HG03135 (cell line): Measurements from ENCODE around the gene IFNA10.
"Not testable (repeated sequence)": the region's sequence is repeated elsewhere in the genome, so short reads cannot be mapped to it uniquely, and the experiment has no call there.

Experiments
- ATAC-seq: cut with Tn5 transposase; IDR thresholded peaks from one replicate; pipeline ENCODE4 v1.9.1; 2021; ENCODE audit warnings: mild to moderate bottlenecking, moderate library complexity; ENCODE audit not compliant: unreplicated experiment

The IFNA10 gene

DNA sequence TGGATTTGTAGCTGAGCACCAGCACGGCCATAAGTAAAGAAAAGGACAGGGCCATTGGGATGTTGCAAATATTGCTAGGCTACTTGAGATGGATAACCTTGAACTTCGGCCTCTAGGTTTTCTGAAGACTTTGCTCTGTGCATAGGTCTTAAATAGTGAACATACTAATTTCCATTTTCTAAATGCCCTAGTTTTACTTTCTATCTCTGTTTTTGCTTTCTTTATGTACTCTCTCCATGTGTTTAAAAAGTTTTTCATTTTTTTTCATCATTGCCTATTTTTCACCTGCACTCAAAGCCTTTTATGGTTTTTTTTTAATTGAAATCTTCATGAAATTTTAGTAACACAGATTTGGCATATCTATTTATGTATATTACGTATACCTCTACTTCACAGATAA lies at the start of gene IFNA10:
IFNA10 (minus strand) TSS at position 101 of the 400 bp plus-strand sequence; CDS start at position 55, 46 bp downstream.
- ATAC-seq, result not testable (repeated sequence)

DNA sequence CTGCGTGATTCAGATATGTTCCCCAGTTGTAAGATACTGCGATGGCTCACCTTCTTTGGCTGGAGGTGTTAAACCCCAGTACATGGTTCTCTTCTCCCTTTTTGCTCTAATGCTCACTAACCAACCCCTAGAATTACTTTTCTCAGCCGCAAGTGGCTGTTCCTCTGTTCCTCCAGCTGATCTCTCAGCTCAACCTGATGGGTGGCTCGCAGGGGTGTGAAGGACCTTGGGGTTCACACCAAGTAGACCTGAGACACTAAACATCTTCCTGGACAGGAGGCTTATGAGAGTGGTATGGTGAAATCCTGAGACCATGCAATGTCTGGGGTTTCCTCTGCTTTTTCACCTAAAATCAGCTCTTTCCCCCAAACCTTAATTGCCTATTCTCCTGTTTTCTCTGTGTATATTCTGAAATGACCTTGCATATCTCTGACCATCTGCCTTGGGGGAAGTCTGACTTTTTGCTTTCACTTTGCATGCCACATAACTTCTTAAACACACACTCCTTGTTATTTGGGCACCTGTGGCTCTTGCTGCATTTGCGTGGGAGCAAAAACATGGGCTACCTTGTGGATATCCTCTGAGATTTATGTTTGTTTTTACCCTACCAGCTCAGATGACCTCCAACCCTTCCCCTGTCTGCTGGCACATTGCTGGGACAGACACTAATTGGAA lies 48.7 kb upstream of the IFNA10 start:
- ATAC-seq, result no peak

DNA sequence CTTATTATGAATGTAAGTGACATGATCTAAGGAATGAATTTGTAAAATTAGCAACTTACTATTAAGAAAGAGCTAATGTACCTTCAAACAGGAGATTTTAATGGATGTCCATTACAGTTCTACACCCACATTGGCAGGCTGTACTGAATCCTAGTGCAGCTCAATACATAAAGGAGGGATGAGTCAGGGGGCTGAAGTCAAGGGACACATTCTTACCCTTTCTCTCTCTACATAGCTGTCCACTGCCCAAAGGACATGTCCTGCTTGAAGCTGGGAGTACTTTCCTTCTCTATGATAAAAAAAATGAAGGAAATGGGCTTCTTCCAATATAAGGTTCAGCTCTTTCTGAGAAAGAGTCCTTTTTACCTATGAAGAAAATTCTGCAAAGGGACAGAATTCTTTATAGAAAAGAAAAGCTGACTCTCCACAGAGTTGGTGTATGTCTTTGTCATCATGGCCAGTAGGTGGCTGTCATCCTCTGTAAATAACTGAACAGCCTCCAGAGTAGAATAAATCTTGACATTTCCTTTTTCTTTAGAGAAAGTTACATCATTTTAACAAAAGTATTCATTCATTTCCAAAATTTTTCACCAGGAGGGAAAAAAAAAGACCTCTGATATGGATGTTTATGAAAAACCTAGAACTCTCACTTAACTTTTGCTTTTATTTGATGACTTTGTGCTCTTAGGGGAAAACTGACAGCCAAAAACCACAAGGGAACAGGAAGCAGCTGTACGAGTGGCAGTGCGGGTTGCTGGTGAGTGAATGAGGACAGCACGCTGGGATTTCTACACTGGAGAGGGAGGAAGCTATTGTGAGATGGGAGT lies 46.0 kb upstream of the IFNA10 start:
- peak; percentile 74 for ATAC-seq

DNA sequence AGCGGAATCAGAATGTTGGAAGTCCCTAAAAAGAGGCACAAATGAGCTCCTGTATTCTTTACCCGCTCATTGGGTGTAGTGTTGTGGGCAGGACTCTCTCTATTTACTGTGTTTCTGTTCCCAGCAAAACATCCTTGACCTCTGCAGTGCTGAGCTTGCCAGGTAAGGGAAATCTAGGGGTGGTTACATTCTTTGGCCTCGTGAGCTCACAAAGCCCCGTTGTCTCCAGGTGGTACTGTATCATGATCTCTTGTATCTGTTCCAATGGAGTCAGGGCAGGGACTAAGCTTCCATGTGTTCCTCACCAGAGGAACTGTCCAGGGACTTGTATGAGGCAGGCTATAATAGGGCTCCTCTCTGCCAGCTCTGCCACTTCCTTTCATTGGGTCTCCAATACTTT lies 44.7 kb upstream of the IFNA10 start:
- ATAC-seq, result no peak

DNA sequence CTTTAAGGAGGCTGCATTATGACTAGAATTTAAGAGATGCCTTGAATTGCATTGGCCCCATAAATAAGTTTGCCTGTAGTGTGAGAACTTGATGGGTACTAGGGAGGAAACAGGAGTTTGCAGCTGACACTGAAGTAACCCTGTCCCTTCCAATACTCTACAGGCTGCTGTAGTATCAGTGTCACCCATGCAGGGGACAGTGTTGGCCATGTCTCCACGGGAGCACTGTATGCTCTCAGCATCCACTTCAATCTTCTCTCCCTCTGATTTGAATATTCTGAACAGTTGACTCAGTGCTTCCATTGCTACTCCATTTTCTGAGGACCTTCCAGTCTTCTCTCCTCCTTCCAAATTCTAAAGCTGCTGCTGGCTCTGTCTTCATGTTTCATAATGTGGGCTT lies 44.2 kb upstream of the IFNA10 start:
- ATAC-seq, result no peak

DNA sequence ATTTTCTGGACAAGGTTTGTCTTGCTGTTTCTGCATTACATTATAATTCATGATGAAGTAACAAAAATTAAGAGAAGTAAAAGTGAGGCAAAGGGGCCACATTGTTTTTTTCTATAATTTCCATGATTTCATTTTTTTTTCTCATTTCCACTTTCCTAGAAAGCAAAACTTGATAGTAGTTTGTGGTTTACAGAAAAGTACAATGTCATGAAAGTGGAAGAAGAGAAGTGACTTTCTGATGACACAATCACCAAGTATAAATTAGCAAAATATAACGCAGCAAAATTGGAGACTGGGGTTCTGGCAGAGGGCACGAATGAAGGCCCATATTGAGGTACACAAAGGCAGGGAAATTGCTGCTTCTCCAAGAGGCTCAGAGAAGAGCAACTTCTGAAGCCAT lies 37.9 kb upstream of the IFNA10 start:
- ATAC-seq, result no peak

DNA sequence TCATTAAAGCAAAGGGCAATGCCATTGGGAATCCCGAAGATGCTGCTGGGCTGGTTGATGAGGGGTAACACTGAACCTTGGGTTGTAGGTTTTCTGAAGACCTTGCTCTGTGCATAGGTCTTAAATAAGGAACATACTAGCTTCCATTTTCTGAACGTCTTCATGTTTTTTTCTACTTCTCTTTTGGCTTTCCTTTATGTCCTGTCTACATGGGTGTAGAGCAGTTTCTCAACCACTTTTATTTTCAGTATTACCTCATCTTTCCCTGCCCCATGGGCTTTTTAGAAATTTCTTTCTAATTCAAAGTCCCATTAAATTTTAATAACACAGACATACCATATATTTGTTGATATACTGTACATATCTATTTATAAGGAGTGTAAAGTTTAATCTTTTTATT lies 33.0 kb upstream of the IFNA10 start, which contains the start of gene IFNA14:
IFNA14 (minus strand) TSS at position 95 of the 400 bp plus-strand sequence; CDS start at position 25, 70 bp downstream.
- ATAC-seq, result no peak

DNA sequence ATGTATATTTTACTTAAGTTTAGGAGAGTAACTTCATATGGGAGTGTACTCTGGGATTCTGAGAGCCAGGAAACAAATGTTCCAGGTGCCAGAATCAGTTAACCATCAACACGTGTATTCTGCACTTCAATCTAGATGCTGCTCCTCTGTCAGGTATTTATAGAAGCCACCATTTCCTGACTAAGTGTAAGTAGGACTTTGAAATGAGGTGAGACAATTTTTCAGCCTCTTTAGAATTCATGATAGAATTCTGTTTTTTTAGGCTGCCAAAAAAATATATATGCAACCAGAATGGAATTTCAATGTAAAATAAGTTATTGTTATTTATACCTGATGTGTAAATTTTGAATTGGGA lies 29.4 kb upstream of the IFNA10 start:
- ATAC-seq, result not testable (repeated sequence)

DNA sequence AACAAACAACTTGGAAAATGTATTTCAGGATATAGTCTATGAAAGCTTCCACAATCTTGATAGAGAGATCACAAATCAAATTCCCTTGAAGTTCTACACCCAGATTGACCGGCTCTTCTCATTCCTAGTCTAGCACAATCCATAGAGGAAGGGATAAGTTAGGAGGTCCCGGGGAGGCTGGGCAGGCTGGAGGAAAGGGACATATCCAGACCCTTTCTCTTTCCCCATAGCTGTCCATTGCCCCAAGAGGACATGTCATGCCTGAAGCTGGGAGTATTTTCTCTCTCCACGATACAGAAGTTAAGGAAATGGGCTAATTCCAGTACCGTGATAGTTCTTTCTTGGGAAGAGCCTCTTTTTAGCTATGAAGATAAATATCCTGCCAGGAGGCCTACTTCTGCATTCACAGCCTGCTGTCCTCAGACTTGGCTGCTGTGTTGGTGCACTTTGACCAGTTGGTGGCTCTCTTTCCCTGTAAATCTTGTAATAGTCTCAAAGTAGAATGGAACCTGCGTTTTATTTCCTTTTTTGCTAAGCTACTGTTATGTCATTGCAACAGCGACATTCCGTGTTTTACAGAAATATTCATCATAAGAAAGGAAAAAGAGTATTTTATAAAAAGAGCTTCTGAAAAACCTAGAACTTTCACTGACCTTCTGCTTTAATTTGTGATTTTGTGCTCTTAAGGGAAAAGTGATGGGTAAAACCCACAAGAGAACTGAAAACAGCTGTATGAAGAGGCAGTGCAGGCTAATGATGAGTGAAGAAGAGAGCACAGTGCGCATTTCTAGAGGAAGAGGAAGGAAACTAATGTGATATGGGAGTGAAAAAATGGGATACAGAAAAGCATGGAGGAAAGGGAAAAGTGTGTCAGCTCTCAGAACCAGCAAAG lies 28.8 kb upstream of the IFNA10 start:
- ATAC-seq, result peak; percentile 75

DNA sequence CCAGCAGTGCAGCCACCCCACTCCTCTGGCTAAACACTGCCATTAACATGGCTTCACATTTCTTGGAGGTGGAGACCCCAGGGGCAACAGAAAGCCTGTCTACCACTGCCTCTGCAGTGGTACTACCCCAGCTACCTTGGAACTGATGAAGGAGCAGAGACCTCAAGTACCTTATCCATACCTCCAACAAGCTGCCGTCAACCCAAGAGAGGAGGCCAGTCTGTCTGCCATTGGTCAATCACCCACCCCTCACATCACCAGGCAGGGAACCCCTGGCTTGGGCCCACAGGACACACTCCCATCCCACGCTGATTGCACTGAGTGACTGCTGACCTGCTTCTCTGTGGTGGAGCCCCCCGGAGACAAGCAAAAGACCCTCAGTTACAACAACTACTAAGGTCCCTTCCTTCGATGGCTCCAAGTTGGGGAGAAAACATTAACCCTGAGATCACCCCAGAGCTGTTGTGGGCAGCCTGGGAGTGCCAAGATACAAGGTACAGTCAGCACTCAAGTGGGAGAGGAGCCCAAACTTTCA lies 27.3 kb upstream of the IFNA10 start:
- ATAC-seq, result no peak

DNA sequence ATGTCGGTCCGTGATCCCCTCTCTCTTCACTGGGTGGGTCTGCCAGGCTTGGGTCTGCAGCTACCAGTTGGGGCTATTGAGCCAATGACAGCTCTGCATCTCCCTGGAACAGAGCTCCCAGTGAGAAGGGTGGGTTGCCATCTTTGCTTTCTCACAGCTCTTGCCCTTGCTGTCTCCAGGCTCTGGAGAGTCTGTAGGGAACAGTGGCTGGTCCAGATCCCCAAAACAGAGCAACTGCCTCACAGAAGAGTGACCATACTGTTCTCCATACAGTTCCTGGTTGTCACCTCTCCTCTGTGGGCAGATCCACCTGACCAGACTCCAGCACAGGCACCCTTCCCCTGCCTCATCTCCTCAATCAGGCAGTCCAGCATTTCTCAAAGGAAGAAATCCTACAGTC lies 26.3 kb upstream of the IFNA10 start:
- no peak for ATAC-seq

DNA sequence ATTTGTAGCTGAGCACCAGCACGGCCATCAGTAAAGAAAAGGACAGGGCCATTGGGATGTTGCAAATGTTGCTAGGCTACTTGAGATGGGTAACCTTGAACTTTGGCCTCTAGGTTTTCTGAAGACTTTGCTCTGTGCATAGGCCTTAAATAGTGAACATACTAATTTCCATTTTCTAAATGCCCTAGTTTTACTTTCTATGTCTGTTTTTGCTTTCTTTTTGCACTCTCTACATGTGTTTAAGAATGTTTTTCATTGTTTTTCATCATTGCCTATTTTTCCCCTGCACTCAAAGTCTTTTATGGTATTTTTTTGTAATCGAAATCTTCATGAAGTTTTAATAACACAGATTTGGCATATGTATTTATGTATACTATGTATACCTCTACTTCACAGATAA lies 21.2 kb upstream of the IFNA10 start, which contains the start of gene IFNA17:
IFNA17 (minus strand) TSS at position 101 of the 400 bp plus-strand sequence; CDS start at position 52, 49 bp downstream.
- no peak for ATAC-seq

DNA sequence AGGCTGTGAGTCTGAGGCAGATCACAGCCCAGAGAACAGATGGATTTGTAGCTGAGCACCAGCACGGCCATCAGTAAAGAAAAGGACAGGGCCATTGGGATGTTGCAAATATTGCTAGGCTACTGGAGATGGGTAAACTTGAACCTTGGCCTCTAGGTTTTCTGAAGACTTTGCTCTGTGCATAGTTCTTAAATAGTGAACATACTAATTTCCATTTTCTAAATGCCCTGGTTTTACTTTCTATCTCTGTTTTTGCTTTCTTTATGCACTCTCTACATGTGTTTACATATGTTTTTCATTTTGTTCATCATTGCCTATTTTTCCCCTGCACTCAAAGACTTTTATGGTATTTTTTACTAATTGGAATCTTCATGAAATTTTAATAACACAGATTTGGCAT lies 10.3 kb upstream of the IFNA10 start, which contains the start of gene IFNA16:
IFNA16 (minus strand) TSS at position 101 of the 400 bp plus-strand sequence; CDS start at position 95, 6 bp downstream.
- not testable (repeated sequence) for ATAC-seq

DNA sequence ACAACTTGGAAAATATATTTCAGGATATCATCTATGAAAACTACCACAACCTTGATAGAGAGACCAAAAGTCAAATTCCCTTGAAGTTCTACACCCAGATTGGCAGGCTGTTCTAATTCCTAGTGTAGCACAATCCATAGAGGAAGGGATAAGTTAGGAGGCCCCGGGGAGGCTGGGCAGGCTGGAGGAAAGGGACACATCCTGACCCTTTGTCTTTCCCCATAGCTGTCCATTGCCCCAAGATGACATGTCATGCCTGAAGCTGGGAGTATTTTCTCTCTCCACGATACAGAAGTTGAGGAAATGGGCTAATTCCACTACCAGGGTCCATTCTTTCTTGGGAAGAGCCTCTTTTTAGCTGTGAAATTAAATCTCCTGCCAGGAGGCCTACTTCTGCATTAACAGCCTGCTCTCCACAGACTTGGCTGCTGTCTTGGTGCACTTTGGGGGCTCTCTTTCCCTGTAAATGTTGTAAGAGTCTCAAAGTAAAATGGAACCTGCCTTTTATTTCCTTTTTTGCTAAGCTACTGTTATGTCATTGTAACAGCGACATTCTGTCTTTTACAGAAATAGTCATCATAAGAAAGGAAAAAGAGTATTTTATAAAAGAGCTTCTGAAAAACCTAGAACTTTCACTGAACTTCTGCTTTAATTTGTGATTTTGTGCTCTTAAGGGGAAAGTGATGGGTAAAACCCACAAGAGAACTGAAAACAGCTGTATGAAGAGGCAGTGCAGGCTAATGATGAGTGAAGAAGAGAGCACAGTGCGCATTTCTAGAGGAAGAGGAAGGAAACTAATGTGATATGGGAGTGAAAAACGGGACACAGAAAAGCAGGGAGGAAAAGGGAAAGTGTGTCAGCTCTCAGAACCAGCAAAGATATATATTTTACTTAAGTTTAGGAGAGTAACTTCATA lies 6.7 kb upstream of the IFNA10 start:
- peak; percentile 71 for ATAC-seq

DNA sequence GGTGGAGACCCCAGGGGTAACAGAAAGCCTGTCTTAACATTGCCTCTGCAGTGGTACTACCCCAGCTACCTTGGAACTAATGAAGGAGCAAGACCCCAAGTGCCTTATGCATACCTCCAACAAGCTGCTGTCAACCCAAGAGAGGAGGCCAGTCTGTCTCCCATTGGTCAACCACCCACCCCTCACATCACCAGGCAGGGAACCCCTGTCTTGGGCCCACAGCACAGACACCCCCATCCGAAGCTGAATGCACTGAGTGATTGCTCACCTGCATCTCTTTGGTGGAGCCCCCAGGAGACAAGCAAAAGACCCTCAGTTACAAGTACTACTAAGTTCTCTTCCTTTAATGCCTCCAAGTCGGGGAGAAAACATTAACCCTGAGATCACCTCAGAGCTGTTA lies 5.2 kb upstream of the IFNA10 start:
- ATAC-seq, result not testable (repeated sequence)

DNA sequence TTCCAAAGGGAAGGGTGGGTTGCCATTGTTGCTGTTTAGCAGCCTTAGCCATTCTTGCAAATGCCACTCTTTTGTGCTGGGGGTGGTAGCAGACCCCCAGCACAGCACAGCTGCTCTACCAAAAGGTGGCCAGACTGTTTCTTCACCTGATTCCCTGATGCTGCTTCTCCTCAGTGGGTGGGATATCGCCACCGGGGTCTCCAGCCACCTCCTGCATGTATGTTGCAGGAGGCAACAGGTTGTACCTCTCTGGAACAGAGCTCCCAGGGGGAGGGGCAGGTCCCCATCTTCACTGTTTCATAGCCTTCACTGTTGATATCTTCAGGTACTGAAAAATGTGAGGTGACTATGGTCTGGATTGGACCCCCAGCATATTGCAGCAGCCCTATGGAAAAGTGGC lies 3.8 kb upstream of the IFNA10 start:
- ATAC-seq, result not testable (repeated sequence)

DNA sequence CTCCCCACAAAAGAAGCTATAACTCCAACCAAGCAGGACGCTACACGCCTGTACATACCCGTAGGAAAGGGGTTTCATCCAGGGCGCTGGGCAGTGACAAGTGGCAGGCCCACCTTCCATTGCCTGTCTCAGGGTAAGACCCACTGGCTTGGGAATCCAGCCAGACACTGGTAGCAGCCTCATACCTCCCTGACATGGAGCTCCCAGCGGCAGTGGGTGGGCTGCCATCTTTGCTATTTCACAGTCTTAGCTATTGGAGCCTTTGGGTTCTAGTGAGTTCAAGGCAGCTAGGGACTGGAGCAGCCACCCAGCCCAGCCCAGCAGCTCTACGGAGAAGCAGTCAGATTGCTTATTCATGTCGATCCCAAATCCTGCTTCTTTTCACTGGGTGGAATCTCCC lies 3.4 kb upstream of the IFNA10 start:
- ATAC-seq, result no peak

DNA sequence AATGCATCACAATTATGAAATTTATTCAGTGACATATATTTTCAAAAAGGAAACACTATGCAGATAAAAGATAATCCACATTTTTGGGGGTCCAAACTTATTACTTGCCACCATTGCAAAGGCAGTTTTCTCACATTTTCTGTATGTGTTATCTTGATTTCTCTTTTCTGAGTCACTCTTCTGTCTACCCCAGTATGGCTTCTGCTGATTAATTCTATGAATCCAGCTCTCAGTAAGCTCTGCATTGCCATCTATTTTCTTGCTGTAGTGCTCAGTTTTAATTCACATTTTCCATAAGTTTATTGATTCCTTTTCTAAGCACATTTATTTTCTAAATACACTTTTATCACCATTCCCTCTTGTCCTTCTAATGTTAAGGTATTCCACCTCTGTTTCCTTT lies 1.7 kb downstream of the IFNA10 start:
- ATAC-seq, result no peak

DNA sequence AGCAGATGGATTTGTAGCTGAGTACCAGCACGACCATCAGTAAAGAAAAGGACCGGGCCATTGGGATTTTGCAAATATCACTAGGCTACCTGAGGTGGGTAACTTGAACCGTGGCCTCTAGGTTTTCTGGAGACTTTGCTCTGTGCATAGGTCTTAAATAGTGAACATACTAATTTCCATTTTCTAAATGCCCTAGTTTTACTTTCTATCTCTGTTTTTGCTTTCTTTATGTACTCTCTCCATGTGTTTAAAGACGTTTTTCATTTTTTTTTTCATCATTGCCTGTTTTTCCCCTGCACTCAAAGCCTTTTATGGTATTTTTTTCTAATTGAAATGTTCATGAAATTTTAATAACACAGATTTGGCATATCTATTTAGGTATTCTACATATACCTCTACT lies 4.8 kb downstream of the IFNA10 start, which contains the start of gene IFNA7:
IFNA7 (minus strand) TSS at position 101 of the 400 bp plus-strand sequence; CDS start at position 61, 40 bp downstream.
- ATAC-seq, result not testable (repeated sequence)
